ENCODE data around the gene DIPK1B. TPM values are rescaled to one million over a fixed set of nuclear protein-coding genes. Genes with fewer than 3 reads are reported as not detected.

Gene DIPK1B
- total RNA-seq, 1 donor from 2014 or later, result 293 TPM

DNA sequence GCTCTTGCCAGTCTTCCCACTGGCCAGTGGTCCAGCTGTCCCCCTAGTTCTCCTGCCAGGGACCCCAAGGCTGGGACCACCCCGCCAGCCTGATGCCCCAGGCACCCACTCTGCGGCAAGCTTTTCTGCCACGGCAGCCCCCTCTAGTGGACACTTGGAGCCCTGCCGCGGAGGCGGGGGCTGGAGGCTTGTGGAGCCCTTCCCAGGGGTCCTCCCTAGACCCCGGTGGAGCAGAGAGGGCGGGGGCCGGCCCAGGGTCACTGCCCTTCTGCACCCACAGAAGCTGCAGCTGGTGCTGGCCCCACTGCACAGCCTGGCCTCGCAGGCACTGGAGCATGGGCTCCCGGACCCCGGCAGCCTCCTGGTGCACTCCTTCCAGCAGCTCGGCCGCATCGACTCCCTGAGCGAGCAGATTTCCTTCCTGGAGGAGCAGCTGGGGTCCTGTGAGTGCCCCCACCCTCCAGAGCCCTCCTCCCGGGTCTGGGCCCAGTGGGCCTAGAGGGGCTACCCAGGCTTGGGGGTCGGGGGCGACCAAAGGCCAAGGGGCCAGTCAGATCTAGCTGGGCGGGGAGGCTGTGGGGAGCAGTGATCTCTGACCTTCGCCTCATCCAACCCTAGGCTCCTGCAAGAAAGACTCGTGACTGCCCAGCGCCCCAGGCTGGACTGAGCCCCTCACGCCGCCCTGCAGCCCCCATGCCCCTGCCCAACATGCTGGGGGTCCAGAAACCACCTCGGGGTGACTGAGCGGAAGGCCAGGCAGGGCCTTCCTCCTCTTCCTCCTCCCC is 40.5 kb upstream of the DIPK1B start:
- DNase-seq (ENCODE audit: low spot score), result peak; percentile 72
- H3K9me3 Mint-ChIP-seq (ENCODE audit: unreplicated experiment), result no peaks in the 10 kb centered on the region

DNA sequence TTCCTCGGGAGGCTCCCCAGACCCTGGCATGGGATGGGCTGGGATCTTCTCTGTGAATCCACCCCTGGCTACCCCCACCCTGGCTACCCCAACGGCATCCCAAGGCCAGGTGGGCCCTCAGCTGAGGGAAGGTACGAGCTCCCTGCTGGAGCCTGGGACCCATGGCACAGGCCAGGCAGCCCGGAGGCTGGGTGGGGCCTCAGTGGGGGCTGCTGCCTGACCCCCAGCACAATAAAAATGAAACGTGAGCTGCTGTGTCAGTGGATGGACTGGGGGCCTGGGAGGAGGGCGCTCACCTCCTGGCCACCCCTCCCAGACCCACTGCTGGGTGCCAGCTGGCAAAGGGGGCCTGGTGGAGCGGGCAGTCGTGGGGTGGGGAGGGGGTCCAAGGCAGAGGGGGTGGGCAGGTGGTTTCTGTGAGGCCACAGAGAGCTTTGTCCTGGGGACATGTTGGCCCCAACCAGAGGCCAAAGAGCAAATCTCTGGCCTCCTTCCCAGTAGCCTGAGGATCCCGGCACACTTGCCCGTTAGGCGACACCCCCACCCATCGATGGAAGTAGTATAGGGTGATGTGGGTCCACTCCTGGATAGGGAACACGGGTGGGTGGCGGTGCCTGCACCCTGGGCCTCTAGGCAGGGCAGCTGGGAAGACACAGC is 39.8 kb upstream of the DIPK1B start:
- H3K36me3 Mint-ChIP-seq (ENCODE audit: low read depth, unreplicated experiment), result peaks cover 28% of the 10 kb centered on the region
- H3K9me3 Mint-ChIP-seq (ENCODE audit: unreplicated experiment), result no peaks in the 10 kb centered on the region
- TF ChIP-seq, protein P1, sequence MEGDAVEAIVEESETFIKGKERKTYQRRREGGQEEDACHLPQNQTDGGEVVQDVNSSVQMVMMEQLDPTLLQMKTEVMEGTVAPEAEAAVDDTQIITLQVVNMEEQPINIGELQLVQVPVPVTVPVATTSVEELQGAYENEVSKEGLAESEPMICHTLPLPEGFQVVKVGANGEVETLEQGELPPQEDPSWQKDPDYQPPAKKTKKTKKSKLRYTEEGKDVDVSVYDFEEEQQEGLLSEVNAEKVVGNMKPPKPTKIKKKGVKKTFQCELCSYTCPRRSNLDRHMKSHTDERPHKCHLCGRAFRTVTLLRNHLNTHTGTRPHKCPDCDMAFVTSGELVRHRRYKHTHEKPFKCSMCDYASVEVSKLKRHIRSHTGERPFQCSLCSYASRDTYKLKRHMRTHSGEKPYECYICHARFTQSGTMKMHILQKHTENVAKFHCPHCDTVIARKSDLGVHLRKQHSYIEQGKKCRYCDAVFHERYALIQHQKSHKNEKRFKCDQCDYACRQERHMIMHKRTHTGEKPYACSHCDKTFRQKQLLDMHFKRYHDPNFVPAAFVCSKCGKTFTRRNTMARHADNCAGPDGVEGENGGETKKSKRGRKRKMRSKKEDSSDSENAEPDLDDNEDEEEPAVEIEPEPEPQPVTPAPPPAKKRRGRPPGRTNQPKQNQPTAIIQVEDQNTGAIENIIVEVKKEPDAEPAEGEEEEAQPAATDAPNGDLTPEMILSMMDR (IDR thresholded peaks at IDR 0.05; ENCODE audit: unreplicated experiment), result no peak
- H3K27ac Mint-ChIP-seq (ENCODE audit: unreplicated experiment), result peak overlapping the region; percentile 89
- no peak for DNase-seq (ENCODE audit: low spot score)
- peak overlapping the region; percentile 37 for H3K4me3 Mint-ChIP-seq (ENCODE audit: unreplicated experiment)
- peaks cover 22% of the 10 kb centered on the region for H3K4me1 Mint-ChIP-seq (ENCODE audit: unreplicated experiment)
- peaks cover 87% of the 10 kb centered on the region for H3K27me3 Mint-ChIP-seq (ENCODE audit: unreplicated experiment)

More for the DNA sequence above, 40.5 kb upstream of the DIPK1B start:
- Mint-ChIP-seq H3K27me3 (ENCODE audit: unreplicated experiment) (peaks cover 83% of the 10 kb centered on the region), H3K27ac (ENCODE audit: unreplicated experiment) (peak overlapping the region; percentile 30), H3K4me1 (ENCODE audit: unreplicated experiment) (peaks cover 20% of the 10 kb centered on the region), H3K36me3 (ENCODE audit: low read depth, unreplicated experiment) (peaks cover 25% of the 10 kb centered on the region), H3K4me3 (ENCODE audit: unreplicated experiment) (no peak overlapping the region)
- TF ChIP-seq, protein P1 (IDR thresholded peaks at IDR 0.05; ENCODE audit: unreplicated experiment), result peak; percentile 74

DNA sequence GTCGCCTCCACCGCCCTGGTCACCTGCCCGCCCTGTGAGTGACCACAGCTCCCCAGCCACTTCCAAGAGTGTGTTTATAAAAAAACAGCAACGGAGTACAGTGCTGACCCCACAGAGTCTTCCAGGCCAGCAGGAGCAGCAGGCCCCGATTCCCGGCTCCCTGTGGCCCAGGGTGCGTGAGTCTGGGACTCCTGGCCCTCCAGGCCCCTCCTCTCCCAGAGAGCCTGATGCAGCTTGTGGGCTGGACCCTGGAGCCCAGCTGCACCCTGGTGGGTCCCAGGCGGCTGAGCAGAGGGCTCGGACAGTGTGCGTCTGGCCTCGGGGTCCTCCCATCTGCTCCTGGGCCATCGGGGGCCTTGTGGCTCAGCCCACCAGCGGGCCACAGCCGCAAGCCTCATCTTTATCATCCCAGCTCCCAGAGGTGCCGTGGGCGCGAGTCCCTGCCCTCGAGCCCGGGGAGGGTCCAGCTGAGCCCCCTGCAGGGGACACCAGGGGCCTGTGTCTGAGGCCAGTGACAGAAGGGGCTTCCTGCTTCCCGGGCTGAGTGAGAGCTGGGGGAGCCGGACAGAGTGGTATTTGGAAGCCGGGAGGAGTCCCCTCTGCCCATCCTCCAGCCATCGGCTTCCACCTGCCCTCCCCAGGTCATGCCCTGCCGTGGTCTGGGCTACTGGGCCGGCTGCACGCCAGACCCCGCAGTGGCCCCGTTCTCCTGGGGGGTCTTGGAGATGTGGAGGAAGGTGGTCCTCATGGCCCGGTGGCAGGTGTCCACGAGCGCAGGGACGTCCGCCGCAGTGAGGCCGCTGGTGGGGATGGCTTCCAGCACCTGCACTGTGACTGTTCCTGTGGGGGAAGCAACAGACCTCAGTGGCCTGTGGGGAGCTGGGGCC is 39.0 kb upstream of the DIPK1B start:
- H3K27ac Mint-ChIP-seq (ENCODE audit: unreplicated experiment), result peak overlapping the region; percentile 89
- H3K4me1 Mint-ChIP-seq (ENCODE audit: unreplicated experiment), result peaks cover 18% of the 10 kb centered on the region
- peak overlapping the region; percentile 37 for H3K4me3 Mint-ChIP-seq (ENCODE audit: unreplicated experiment)
- peaks cover 88% of the 10 kb centered on the region for H3K27me3 Mint-ChIP-seq (ENCODE audit: unreplicated experiment)
- TF ChIP-seq, protein P1 (IDR thresholded peaks at IDR 0.05; ENCODE audit: unreplicated experiment), result no peak
- DNase-seq (ENCODE audit: low spot score), result peak; percentile 59
- H3K9me3 Mint-ChIP-seq (ENCODE audit: unreplicated experiment), result no peaks in the 10 kb centered on the region
- peaks cover 25% of the 10 kb centered on the region for H3K36me3 Mint-ChIP-seq (ENCODE audit: low read depth, unreplicated experiment)

DNA sequence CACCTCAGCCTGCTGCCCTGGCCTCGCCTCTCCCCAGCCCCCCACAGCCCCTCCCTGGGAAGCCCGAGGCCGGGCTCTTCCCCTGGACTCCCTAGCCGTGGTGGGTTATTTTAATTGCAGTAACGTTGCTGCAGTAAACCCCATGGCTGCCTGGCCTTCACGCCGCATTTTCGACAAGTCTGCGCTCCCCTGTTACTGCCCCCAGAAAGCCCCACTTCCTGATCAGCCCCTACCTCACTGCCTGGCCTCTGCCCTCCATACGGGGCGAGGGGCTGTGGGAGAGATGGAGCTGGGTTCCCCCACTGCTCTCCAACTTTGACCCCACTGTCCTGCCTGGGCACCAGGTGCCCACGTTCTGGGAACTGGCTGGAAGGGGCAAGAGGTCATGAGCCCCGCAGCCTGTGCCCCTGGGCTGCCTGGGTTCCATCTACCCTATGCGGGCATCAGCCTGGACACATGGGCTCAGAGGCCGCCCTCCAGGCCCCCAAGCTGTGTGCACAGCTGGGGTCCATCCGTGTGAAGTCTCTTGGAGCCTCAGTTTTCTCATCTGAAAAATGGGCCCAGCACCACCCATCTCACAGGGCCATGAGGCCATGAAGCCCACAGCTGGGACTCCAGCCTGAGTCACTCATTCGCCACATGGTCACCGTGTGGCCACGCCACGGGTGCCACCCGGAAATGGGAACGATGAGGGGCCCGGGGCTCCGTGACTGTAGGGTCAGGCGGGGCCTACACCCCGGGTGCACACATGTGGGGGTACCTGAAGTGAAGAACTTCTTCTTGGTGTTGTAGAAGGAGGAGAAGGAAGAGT is 38.2 kb upstream of the DIPK1B start:
- Mint-ChIP-seq H3K4me3 (ENCODE audit: unreplicated experiment) (peak overlapping the region; percentile 86), H3K27me3 (ENCODE audit: unreplicated experiment) (peaks cover 88% of the 10 kb centered on the region), H3K4me1 (ENCODE audit: unreplicated experiment) (peaks cover 21% of the 10 kb centered on the region), H3K9me3 (ENCODE audit: unreplicated experiment) (peaks cover 4% of the 10 kb centered on the region), H3K36me3 (ENCODE audit: low read depth, unreplicated experiment) (peaks cover 27% of the 10 kb centered on the region), H3K27ac (ENCODE audit: unreplicated experiment) (peak overlapping the region; percentile 89)
- peak; percentile 72 for DNase-seq (ENCODE audit: low spot score)
- TF ChIP-seq, protein P1 (IDR thresholded peaks at IDR 0.05; ENCODE audit: unreplicated experiment), result no peak

Measured in endothelial cell (in vitro differentiated cells).